ENCODE results near the gene CAPSL.

CAPSL gene

DNA sequence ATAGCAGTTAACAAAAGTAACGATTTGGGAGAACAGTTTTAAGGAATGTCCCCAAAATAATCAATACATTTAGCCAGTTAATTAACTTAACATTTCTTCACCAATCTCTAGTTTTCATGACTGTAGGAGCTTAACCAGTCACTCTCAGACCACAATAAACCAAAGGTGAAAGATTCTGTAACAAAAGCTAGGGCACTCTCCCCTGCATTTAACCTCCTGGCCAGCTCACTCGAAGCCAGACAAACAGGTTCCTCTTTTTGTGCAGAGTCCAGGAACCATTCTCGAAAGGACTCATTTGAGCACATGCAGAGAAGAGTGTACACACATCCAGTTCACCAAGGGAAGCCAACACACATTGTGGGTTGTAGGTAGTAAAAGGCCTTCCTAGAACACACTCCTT lies 75.3 kb downstream of the CAPSL start:
- no peak for DNase-seq
- Histone ChIP-seq H3K27me3 (ENCODE audit: insufficient read depth, low read depth, severe bottlenecking) (peaks cover 62% of the 10 kb centered on the region), H3K4me3 (ENCODE audit: low read depth, low read length) (no peak overlapping the region), H3K36me3 (no peaks in the 10 kb centered on the region), H3K9me3 (ENCODE audit: severe bottlenecking) (no peaks in the 10 kb centered on the region), H3K27ac (no peak overlapping the region)
- no peak for TF ChIP-seq CTCF (IDR thresholded peaks at IDR 0.05; ENCODE audit: low read depth, low read length)

DNA sequence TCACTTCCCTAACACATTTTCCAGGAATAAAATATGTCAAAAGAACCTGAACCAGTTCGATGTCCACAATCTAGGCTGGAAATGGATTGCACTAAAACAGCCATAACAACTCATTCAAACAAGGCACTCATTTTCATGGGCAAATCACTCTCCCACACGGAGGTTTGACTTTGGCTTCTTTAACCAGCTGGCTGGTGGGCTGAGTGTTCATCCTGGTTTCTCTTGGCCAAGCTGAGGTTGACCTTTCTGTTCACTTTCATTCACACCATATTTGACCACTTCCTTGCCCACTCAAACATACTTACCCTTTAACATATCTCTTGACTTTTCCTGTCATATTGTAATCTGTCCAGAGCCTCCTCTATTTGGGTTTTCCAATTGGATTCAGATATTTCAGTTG lies 76.3 kb downstream of the CAPSL start:
- no peak for TF ChIP-seq CTCF (IDR thresholded peaks at IDR 0.05; ENCODE audit: low read depth, low read length)
- Histone ChIP-seq H3K9me3 (ENCODE audit: severe bottlenecking) (no peaks in the 10 kb centered on the region), H3K36me3 (no peaks in the 10 kb centered on the region), H3K27me3 (ENCODE audit: insufficient read depth, low read depth, severe bottlenecking) (peaks cover 61% of the 10 kb centered on the region), H3K4me3 (ENCODE audit: low read depth, low read length) (no peak overlapping the region), H3K27ac (no peak overlapping the region)
- DNase-seq = no peak

GRCh38 chr5:35861718-35862117 lies 76.7 kb downstream of the CAPSL start:
- Histone ChIP-seq H3K27me3 (ENCODE audit: insufficient read depth, low read depth, severe bottlenecking) (peaks cover 64% of the 10 kb centered on the region), H3K4me3 (ENCODE audit: low read depth, low read length) (no peak overlapping the region), H3K36me3 (no peaks in the 10 kb centered on the region), H3K27ac (no peak overlapping the region), H3K9me3 (ENCODE audit: severe bottlenecking) (no peaks in the 10 kb centered on the region)
- no peak for TF ChIP-seq CTCF (IDR thresholded peaks at IDR 0.05; ENCODE audit: low read depth, low read length)
- DNase-seq = no peak

GRCh38 chr5:35860686-35861085 lies 77.7 kb downstream of the CAPSL start:
- H3K4me3 ChIP-seq (ENCODE audit: low read depth, low read length) = no peak overlapping the region
- no peak overlapping the region for H3K27ac ChIP-seq
- H3K27me3 ChIP-seq (ENCODE audit: insufficient read depth, low read depth, severe bottlenecking) = peaks cover 74% of the 10 kb centered on the region
- TF ChIP-seq CTCF (IDR thresholded peaks at IDR 0.05; ENCODE audit: low read depth, low read length) = no peak
- H3K9me3 ChIP-seq (ENCODE audit: severe bottlenecking) = no peaks in the 10 kb centered on the region
- no peaks in the 10 kb centered on the region for H3K36me3 ChIP-seq
- no peak for DNase-seq

DNA sequence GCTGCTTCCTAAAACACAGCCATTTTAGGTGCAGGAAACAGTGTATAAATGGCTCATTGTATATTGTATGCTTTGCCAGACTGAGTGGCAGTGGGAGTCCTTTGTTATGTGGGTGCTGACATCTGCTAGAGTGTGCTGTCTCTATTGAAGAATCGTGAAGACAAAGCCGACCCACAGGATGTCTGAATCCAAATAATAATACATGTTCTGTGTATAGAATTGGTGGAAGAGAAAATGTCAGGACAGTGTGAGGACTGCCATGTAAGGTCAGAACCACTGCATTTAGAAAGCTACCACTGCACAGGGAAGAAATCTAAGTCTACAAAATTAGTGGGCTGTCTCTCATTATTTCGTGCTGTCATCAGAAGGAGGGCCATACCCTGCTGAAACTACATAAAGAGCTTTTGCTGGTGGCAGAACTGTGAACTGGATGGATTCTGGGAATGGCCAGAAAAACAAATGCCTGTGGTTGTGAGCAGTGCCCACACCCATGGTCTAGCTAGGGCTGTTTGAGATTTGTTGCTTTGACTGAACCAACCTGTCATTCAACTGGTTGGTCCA lies 79.2 kb downstream of the CAPSL start:
- no peak overlapping the region for H3K4me3 ChIP-seq (ENCODE audit: low read depth, low read length)
- no peak for DNase-seq
- H3K27ac ChIP-seq = no peak overlapping the region
- H3K27me3 ChIP-seq (ENCODE audit: insufficient read depth, low read depth, severe bottlenecking) = peaks cover 86% of the 10 kb centered on the region
- no peak for TF ChIP-seq CTCF (IDR thresholded peaks at IDR 0.05; ENCODE audit: low read depth, low read length)
- H3K36me3 ChIP-seq = no peaks in the 10 kb centered on the region
- no peaks in the 10 kb centered on the region for H3K9me3 ChIP-seq (ENCODE audit: severe bottlenecking)

GRCh38 chr5:35857606-35858205 lies 80.7 kb downstream of the CAPSL start:
- H3K36me3 ChIP-seq = no peaks in the 10 kb centered on the region
- H3K27ac ChIP-seq = no peak overlapping the region
- H3K9me3 ChIP-seq (ENCODE audit: severe bottlenecking) = no peaks in the 10 kb centered on the region
- DNase-seq = no peak
- TF ChIP-seq CTCF (IDR thresholded peaks at IDR 0.05; ENCODE audit: low read depth, low read length) = no peak
- no peak overlapping the region for H3K4me3 ChIP-seq (ENCODE audit: low read depth, low read length)
- H3K27me3 ChIP-seq (ENCODE audit: insufficient read depth, low read depth, severe bottlenecking) = peaks cover 85% of the 10 kb centered on the region
